Superior temporal gyrus (tissue), 1 donor: Measurements from ENCODE around the gene NABP1.
"Not testable (repeated sequence)": the region's sequence is repeated elsewhere in the genome, so short reads cannot be mapped to it uniquely, and the experiment has no call there.

Experiments
- DNase-seq: peaks from one replicate; pipeline ENCODE4 v3.0.0-alpha.2; 2016; ENCODE audit errors: extremely low spot score

Gene NABP1, protein sequence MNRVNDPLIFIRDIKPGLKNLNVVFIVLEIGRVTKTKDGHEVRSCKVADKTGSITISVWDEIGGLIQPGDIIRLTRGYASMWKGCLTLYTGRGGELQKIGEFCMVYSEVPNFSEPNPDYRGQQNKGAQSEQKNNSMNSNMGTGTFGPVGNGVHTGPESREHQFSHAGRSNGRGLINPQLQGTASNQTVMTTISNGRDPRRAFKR

GRCh38 chr2:191677646-191678436 lies at the start of gene NABP1:
TSS of gene NABP1 (plus strand) at chr2:191678136. CDS start at chr2:191678615, 479 bp downstream.
- DNase-seq, result peak; percentile 93

DNA sequence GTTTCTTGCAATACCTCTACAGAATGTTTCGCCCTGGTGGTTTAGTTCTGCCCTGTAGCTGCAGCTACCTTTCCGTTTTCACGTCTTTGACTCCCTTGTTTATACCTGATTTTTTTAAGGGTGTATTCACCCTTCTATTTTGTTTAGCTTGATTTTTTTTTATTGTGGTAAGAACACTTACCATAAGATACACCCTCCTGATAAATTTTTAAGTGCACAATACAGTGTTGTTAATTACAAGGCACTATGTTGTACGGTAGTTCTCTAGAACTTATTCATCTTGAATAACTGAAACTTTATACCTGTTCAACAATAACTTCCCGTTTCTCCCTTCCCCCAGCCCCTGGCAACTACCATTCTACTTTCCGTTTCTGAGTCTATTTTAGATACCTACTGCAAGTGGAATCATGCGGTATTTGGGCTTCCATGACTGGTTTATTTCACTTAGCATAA lies 48.9 kb upstream of the NABP1 start:
- no peak for DNase-seq

DNA sequence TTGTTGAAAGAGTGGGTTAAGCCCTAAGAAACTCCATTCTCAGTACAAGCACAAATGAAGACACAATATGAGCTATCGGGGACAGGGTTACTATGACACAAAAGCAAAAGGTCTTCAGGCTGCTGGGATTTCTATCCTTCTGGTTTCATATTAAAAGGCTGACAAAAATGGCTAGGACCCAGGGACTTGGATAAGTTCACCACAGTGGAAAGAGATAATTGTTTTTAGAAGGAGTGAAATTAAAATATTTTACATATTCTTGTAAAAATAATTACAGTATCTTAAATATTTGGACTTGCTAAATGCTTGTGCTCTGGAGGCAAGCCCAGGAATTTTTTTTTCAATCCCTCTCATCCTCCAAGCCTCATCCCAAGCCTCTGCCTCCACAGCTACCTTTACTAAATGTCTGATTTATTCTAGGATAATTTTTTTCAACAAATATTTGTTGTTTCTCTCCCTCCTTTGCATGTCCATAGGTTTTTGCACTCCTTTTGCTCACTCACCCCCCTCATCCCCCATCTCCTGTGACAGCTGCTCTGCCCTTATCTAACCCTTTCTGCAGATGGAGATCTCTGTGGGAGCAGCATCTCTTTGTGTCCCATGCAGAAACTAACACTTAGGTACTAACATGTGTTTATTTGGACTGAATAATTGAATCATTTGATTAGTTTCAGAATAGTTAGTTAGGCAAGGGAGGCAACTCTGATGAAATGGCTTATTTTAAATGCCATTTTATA lies 47.8 kb upstream of the NABP1 start:
- no peak for DNase-seq

DNA sequence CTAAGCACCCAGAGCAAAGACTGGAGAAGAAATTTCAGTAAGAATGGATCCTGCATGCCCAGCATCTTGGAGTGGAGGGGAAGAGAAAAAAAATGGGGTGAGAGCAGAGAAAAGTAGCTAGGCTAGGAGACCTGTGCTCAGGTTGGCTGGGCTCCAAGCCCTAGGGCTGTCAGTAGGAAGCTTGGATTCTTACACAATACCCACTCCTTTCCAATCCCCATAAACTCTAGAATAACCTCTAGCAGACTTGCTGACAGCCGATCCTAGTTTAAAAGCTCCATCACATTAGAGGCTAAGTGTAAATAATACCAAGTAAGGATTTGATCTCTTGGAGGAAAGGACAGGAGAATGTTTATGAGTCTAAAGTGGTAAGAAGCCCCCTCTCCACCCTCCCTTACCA lies 46.2 kb upstream of the NABP1 start:
- no peak for DNase-seq

DNA sequence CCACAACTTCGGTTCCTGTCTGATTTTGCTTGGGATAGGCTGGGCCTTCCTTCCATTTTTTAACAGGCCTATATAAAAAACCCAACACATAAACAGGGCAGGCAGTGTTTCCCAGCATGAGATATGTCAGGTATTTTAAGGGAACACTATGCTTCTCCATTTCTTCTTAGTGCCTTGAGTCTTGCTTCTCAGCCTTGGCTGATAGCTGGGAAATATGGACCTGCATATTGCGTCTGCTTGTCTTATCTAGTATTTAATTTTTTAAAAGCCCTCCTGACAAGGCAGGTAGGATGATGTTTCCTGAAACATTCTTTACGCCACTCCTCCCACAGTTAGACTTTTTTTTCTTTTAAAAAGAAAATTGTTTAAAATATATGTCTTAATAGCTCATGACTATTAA lies 45.5 kb upstream of the NABP1 start:
- no peak for DNase-seq

DNA sequence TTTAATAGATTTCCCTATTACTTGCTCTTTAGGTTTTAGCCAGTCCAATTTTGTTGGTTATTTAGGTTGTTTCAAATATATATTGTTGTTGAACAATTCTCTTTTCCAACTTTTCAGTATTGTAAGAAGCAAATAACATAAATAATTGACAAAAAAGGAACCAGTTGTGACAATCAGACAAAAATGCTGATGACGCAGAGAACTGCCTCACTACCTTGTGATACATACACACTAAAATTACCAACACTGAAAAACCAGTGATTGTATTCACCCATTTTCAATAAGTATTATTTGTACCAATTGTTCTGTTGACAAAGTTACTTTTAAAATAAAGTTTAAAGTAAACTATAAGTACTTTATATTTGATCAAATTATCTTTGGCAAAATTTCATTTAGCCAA lies 43.1 kb upstream of the NABP1 start:
- no peak for DNase-seq

DNA sequence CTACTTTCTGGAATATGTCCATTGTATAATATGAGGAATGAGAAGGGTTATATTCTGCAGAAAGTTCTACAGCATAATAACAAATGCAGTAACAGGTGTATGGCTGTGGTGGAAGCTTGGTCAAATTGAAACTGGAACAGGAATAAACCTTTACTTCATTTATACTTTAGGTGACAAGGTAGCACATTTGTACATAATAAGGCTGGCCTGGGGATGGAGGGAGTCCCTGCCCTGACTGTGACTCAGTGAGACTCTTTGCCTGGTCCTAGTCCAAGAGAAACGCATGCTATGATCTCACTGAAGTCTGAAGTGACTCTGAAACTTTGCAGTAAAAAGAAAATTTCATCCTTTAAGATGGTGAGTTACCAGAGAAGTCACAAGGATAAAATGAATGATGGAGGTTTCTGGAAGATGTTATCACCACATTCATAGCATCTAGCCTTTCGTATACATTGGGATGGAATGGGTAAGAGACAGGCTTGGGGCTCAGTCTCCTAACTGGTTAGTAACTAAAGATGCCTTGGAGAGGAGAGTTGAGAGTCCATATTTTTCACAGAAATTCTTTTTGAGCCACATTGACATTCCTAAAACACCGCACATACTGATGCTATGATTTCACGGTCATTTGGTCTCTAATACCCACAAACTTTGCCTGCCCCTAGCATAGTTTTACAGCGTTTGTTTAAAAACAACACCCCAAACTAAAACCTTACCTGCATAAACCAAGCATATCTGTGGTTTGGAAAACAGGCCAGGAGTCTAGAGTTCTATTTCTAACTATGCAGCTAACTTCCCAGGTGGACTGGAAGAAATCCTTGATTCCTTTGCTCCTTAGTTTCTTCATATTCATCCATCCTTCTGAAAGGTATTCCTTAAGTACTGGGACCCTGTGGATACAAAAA lies 42.4 kb upstream of the NABP1 start:
- DNase-seq, result no peak

- DNase-seq, result no peak
Measured at GRCh38 chr2:191636235-191636543, 41.7 kb upstream of the NABP1 start.

DNA sequence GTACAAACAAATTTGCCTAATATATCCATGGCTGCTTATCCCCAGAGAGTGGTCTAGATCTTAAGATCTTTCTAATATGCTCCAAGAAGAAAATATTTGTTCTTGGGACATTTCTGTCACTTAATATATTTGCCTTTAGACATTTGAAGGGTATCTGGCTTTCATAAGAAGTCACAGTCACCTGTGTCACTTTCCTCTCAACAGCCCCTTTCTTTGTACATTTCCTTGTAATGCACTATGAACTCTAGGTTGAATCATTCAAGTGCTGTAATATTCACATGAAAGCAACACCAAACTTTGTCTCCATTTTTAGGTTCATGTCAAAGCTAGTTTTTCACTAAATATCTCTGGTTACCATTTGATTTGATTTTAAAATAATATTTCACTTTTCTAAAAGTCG lies 41.4 kb upstream of the NABP1 start:
- no peak for DNase-seq

DNA sequence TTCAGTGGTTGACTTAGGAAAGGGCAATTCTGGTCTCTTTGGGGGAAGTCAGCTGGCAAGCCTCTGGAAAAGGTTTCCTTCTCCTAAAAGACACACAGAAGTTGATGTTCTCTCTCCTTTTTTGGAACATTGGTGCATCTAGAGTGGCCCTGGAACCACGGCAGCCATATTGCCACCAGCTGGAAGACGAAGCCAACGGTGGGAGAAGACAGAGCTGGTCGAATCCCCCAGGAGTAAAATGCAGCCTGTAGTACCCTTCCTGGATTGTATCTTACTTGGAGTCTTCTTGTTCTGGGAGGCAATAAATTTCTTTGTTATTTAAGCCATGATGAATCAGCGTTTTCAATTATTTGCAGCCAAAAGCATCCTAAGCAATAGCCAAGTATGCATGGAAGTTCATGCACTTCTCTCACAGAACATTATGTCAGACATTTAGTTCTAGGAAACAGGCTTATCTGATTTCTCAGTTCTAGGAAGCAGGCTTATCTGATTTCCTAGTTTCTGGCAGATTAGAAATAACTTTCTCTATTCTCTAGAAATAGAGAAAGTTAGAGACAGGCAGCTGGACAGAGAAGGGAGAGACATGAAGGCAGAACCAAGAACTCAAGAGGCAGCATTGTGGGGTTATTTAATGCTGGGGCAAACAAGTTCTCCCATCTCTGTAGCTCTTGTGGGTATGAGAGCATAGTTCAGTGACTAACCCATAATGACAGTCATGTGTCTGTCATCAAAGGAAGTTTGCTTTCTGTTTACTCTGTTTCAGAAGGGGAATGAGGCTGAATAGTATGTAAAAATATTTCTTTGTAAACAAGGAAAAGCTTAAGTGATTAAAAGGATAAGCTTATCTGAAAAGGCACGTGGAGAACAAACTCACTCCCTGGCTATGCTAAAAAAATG lies 40.5 kb upstream of the NABP1 start:
- no peak for DNase-seq

DNA sequence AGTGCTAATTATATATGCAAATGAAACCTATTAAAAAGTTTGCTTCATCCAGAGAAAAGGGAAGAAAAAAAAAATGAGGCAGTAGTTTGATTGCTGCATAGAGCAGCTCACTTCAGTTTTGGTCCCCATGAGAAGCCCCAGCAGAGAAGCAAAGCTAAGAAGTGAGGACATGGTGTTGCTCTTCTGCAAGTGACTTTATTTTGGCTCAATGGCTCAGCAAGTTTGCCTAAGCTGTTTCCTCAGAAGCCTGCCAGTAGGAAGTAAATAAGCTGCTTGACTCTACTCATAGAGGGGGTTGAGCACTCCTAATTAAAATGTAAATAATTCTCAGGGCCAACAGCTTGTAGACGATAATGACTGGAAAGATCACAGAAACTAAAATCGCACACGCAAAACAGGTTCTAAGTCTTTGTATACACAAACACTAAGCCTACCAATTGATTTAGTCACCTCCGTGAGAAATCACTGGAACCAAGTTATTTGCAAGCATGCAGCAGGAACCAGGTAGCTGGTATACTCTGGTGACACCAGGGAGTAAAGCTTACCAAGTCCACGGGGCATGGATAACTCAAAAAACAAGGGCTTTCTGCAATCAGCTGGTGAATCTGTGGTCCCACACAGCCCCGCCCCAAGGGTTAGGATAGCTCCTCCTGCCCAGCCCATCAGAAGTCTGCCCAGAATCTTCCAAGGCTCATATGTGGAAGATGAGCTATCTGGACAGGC lies 39.7 kb upstream of the NABP1 start:
- DNase-seq, result no peak

DNA sequence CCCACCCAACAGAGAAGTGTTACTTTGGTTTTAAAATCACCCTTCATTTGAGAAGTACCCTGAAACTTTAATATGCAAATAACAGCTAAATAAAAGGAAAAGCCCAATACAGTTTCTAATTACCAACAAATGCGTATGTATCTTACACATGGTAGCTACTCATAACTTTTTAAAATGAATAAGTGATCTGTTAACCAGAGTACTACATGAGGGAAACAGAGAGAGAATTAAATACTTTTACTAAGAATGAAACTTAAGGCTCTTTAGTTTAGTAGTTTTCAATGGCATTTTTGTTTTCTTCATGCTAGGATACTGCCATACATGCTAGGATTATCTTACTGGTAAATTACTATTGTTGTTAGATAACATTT lies 39.1 kb upstream of the NABP1 start:
- DNase-seq, result no peak

DNA sequence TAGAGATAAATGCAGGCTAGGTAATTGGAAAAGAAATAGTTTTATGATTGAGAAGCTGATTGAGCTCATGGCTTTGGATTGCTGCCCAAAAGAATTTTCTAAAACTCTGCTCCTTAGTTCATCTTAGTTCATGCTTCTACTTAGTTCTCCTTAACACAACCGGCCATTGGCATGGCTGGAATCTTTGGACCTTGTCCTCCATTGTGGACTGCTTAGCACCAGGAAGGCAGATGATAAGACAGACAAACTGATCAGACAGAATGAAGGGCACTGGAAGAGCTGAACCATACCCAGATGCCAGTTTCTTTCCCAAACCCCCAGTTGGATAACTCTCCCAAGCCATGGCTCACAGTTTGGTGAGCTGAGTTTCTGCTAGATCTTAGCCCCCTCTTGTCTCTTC lies 36.3 kb upstream of the NABP1 start:
- DNase-seq, result no peak

DNA sequence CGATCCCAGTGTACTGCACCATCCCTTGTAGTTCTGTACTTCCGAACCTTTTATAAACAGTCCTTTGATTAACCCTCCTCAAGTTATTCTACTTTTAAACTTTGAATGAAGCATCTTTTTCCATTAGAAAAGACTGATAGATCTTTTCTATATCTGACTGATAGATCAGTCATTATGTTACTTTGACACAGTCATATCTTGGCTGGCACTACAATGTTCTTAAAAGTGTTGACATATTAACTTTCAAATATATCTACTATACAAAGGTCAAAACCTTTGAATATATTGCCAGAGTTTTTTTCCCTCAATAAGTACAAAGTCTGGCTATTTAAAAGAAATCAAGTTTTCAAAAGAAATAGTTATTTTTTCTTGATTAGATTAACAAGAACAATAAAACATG lies 35.4 kb upstream of the NABP1 start:
- no peak for DNase-seq

DNA sequence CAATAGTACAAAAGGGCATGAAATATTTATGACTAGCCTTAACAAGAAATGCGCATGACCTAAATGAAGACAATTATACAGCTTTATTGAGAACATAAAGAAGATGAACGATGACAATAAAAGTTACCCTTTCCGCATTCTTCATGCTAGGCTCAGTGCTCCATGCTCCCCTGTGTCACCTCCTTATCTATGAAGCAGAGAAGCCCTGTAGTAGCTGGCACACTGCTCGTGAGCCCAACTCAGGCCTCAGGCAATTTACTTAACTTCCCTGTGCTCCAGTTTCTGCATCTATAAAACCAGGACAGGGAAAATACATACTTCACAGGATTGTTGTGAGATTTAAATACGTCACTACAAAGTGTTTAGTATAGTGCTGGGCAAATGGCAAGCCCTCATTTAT lies 34.5 kb upstream of the NABP1 start:
- no peak for DNase-seq

- DNase-seq, result not testable (repeated sequence)
Measured at GRCh38 chr2:191644613-191645012, 33.3 kb upstream of the NABP1 start.

DNA sequence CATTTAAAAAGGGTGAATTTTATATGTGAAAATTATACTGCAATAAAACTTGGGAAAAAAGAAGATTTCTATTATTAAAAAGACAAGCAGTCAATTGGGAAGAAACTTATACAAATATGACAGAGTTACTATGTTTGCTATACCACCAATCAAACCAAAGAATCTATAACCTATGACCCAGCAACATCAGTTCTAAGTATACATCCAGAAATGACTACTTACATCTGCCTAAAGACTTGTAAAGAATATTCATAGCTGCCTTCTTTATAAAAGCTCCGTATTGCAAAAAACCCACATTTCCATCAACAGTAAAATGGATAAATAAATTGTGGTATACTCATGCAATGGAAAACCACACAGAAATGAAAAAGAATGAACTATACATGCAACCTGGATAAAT lies 32.9 kb upstream of the NABP1 start:
- DNase-seq, result no peak

GRCh38 chr2:191645434-191646162 lies 32.3 kb upstream of the NABP1 start:
- no peak for DNase-seq

DNA sequence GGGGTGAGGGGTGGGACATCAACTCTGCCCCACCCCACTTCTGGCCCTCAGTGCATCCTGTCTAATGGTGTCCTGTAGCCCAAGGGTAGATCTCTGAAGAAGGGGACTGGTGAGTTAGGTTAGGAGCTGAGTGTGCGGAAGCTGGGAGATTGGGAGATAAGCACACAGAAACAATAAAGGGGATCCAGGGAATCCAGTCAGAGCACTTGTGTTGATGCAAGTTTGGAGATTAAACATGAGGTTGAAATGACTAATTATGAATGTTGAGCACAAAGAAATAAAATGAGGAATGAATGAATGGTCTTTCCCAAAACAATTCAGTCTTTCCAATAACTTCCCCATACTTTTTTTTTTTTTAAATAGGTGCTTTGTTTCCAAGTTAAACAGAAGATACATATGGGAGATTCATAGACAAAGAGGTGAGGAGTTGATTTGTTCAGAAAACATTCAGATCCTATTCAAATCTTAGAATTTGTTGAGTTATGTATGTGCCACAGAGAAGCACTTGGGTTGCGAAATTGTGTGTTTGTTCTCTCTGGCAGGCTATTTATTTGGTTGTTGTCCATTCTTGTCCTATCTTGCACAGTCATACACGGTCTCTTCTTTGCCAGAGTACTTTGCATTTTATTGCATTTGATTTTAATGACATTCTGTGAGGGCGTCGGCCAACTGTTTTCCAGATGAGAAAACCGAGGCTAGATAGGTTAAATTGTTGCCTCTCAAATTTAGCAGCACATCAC lies 31.6 kb upstream of the NABP1 start:
- DNase-seq, result no peak
